ENCODE measurements around the gene LRMDA. TPM values are rescaled to one million over a fixed set of nuclear protein-coding genes. Genes with fewer than 3 reads are reported as not detected.

Gene LRMDA
- total and polyA plus RNA-seq, 2 of the 8 experiments (the other 6 are each of a cell fraction or from before 2014, with no cell fraction given), result 0.86 to 2.8 TPM

DNA sequence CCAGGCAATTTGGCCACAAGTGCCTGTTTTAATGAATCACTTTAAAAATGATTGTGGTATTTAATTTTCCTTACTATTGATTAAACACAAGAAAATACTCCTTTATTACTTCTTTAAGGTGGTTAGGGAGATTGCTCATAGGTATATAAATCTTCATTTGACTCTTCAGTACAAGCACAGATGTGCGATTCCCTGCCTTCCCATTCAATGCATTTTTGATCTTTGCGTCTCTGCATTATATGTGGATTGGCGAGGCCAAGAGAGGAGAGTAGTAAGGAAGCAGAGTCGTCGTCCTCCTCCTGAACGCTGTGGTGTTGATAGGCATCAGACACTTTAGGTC lies 683.7 kb downstream of the LRMDA start:
- no peak overlapping the region for H3K4ac ChIP-seq (replicated peaks; ENCODE audit: insufficient read length, low read depth, low read length)
- H2BK20ac ChIP-seq (ENCODE audit: low read length), result no peak overlapping the region
- H3K4me1 ChIP-seq (replicated peaks in 1 of 4; ENCODE audit: control insufficient read depth in 3 of 4, insufficient read depth in 4 of 4, low read length in 3 of 4), result peaks cover 0 to 8% (median 2%) of the 10 kb centered on the region in 4 experiments; a peak in 4 of 7 replicates
- CTCF ChIA-PET (ENCODE audit: partially characterized antibody), result interaction anchor here (1.4 kb wide), 1 partner anchor 11 kb away, joined by 3 read pairs; no protein-coding TSS in a partner anchor
- no peaks in the 10 kb centered on the region for H3K79me2 ChIP-seq (ENCODE audit: control insufficient read depth in 1 of 2, insufficient read depth in 2 of 2, low read length in 2 of 2)
- no peak overlapping the region for H2AK5ac ChIP-seq (ENCODE audit: low read depth, low read length)
- no peak overlapping the region for H4K91ac ChIP-seq (replicated peaks; ENCODE audit: insufficient read length, low read length)
- H3K56ac ChIP-seq (replicated peaks; ENCODE audit: insufficient read length, low read depth, low read length), result no peak overlapping the region
- H2AFZ ChIP-seq (ENCODE audit: low read length), result no peak overlapping the region
- no peak overlapping the region for H2BK120ac ChIP-seq (replicated peaks; ENCODE audit: low read depth, low read length)
- 90% methylated on average over 6 of the region's 6 CpGs; no CpG with 5 or more reads in 1 of the 2 experiments for WGBS, 2 experiments (ENCODE audit: extremely low coverage in 1 of 2, insufficient coverage in 1 of 2, insufficient read length in 1 of 2, insufficient replicate concordance in 2 of 2, low coverage in 1 of 2, low lambda C conversion rate in 2 of 2, missing lambda C conversion rate in 1 of 2)
- no peak overlapping the region for H3K27ac ChIP-seq (ENCODE audit: low read depth, low read length)
- no peak overlapping the region for H3K18ac ChIP-seq (ENCODE audit: extremely low read depth, low read length)
- H2BK12ac ChIP-seq (ENCODE audit: low read depth, low read length), result no peak overlapping the region
- no peak overlapping the region for H3K4me3 ChIP-seq (ENCODE audit: extremely low read depth in 1 of 4, insufficient read depth in 2 of 4, low read depth in 3 of 4, low read length in 4 of 4)
- no peak overlapping the region for H2BK5ac ChIP-seq (ENCODE audit: low read depth, low read length)
- H3K36me3 ChIP-seq (ENCODE audit: control insufficient read depth in 2 of 4, insufficient read depth in 4 of 4, low read length in 3 of 4), result no peaks in the 10 kb centered on the region
- peak overlapping the region; percentile 73; the same call in 1 of the 2 replicates for H4K8ac ChIP-seq (ENCODE audit: extremely low read depth, insufficient read depth, low read length)
- FAIRE-seq, result no peak
- no peaks in the 10 kb centered on the region for H4K20me1 ChIP-seq (replicated peaks in 1 of 2; ENCODE audit: control insufficient read depth in 1 of 2, insufficient read depth in 2 of 2, low read length in 2 of 2)
- H4K5ac ChIP-seq (ENCODE audit: insufficient read length, low read depth, low read length), result no peak overlapping the region
- H3K4me2 ChIP-seq (ENCODE audit: insufficient read depth in 1 of 2, low read depth in 2 of 2, low read length in 2 of 2), result no peak overlapping the region
- H3K79me1 ChIP-seq (ENCODE audit: low read depth, low read length), result no peaks in the 10 kb centered on the region
- H3K23me2 ChIP-seq (ENCODE audit: low read depth, low read length), result no peaks in the 10 kb centered on the region; the same call in 1 of the 2 replicates
- no peak for DNase-seq (ENCODE audit: low read depth in 1 of 2, low spot score in 2 of 2)
- H3K27me3 ChIP-seq (replicated peaks in 1 of 4; ENCODE audit: control insufficient read depth in 3 of 4, extremely low read depth in 1 of 4, insufficient read depth in 3 of 4, low read length in 3 of 4), result peaks cover 0 to 5% (median 0%) of the 10 kb centered on the region in 4 experiments; a peak in 3 of 7 replicates
- no peaks in the 10 kb centered on the region for H3K9me3 ChIP-seq (ENCODE audit: insufficient read depth in 2 of 2, low read depth in 1 of 2, low read length in 1 of 2)
- 0 out of 2 replicates have a peak overlapping the region, but pooled peaks have one; percentile 18 for H2BK15ac ChIP-seq (ENCODE audit: low read length)
- H3K9ac ChIP-seq (replicated peaks in 1 of 4; ENCODE audit: extremely low read depth in 1 of 4, low read depth in 3 of 4, low read length in 3 of 4), result no peak overlapping the region
- no peak overlapping the region for H3K23ac ChIP-seq (ENCODE audit: insufficient read length)
- POLR2A ChIA-PET (ENCODE audit: partially characterized antibody), result no interaction called here
- H3K14ac ChIP-seq (ENCODE audit: insufficient read length), result no peak overlapping the region
- TF ChIP-seq TEAD4 (IDR thresholded peaks at IDR 0.05; ENCODE audit: low read depth, low read length) (no peak), CBX8 (IDR thresholded peaks at IDR 0.05; ENCODE audit: borderline replicate concordance, low read depth, low read length) (no peak), BCL11A (IDR thresholded peaks at IDR 0.05; ENCODE audit: low read depth in 2 of 2, low read length in 2 of 2) (no peak), CHD2 (IDR thresholded peaks at IDR 0.05; ENCODE audit: low read length) (no peak), CBX5 (IDR thresholded peaks at IDR 0.05; ENCODE audit: low read depth, low read length) (no peak), TCF12 (IDR thresholded peaks at IDR 0.05; ENCODE audit: low read depth, low read length) (no peak), NANOG (IDR thresholded peaks at IDR 0.05; ENCODE audit: insufficient read depth, low read depth, low read length, poor library complexity, severe bottlenecking) (no peak), NRF1 (IDR thresholded peaks at IDR 0.05; ENCODE audit: low read depth, low read length) (no peak), EP300 (IDR thresholded peaks at IDR 0.05; ENCODE audit: borderline replicate concordance in 1 of 2, low read depth in 2 of 2, low read length in 2 of 2) (no peak)
- TF ChIP-seq, protein P1, sequence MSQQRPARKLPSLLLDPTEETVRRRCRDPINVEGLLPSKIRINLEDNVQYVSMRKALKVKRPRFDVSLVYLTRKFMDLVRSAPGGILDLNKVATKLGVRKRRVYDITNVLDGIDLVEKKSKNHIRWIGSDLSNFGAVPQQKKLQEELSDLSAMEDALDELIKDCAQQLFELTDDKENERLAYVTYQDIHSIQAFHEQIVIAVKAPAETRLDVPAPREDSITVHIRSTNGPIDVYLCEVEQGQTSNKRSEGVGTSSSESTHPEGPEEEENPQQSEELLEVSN (IDR thresholded peaks at IDR 0.05), result no peak
- TF ChIP-seq, protein P2, sequence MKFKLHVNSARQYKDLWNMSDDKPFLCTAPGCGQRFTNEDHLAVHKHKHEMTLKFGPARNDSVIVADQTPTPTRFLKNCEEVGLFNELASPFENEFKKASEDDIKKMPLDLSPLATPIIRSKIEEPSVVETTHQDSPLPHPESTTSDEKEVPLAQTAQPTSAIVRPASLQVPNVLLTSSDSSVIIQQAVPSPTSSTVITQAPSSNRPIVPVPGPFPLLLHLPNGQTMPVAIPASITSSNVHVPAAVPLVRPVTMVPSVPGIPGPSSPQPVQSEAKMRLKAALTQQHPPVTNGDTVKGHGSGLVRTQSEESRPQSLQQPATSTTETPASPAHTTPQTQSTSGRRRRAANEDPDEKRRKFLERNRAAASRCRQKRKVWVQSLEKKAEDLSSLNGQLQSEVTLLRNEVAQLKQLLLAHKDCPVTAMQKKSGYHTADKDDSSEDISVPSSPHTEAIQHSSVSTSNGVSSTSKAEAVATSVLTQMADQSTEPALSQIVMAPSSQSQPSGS (IDR thresholded peaks at IDR 0.05; ENCODE audit: low read length), result no peak
